Activated naive CD8-positive, alpha-beta T cell (primary cell): ENCODE measurements around the gene ABI2.
"Not testable (repeated sequence)": the region's sequence is repeated elsewhere in the genome, so short reads cannot be mapped to it uniquely, and the experiment has no call there.

Experiments used
- H3K27ac Mint-ChIP-seq: one replicate; pipeline ENCODE4 v1.8.0; 2021; ENCODE audit warnings: mixed read lengths
- H3K27me3 Mint-ChIP-seq: one replicate; pipeline ENCODE4 v1.8.0; 2021; ENCODE audit warnings: mixed read lengths
- H3K36me3 Mint-ChIP-seq: one replicate; pipeline ENCODE4 v1.8.0; 2021; ENCODE audit warnings: mixed read lengths
- H3K4me1 Mint-ChIP-seq: one replicate; pipeline ENCODE4 v1.8.0; 2021; ENCODE audit warnings: low read depth, mixed read lengths
- H3K4me3 Mint-ChIP-seq: one replicate; pipeline ENCODE4 v1.8.0; 2021; ENCODE audit warnings: mild to moderate bottlenecking, mixed read lengths
- H3K9me3 Mint-ChIP-seq: one replicate; pipeline ENCODE4 v1.8.0; 2021; ENCODE audit warnings: low read depth, mixed read lengths

Gene ABI2

DNA sequence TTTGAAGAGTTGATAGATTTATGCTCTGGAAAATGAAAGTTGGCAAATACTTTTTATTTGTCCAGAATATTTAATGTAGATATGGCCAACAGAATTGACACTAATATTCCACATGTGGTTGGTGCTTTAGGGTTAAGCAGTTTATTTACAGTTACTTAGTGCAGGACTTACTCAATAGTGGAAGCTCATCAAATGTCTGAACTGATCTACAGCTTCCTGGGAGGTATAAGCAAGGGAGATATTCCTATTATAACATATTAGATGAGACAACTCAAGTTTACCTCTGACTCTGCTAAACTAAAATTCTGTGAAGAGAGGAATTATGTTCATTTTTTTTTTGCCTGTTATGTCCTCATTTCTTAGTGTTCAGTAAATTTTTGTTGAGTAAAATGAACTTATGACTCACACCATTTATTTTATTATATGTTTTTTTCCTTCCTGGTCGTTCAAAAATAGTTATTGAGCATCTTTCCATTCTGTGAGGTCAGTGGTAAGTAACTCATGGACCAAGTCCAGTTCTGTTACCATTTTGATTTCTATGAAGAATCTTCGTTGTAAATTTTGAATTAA is 13.6 kb downstream of the ABI2 start:
- Mint-ChIP-seq H3K27me3 (no peaks in the 10 kb centered on the region), H3K36me3 (peaks cover 13% of the 10 kb centered on the region), H3K4me3 (no peak overlapping the region), H3K4me1 (peaks cover 9% of the 10 kb centered on the region), H3K27ac (no peak overlapping the region), H3K9me3 (no peaks in the 10 kb centered on the region)

DNA sequence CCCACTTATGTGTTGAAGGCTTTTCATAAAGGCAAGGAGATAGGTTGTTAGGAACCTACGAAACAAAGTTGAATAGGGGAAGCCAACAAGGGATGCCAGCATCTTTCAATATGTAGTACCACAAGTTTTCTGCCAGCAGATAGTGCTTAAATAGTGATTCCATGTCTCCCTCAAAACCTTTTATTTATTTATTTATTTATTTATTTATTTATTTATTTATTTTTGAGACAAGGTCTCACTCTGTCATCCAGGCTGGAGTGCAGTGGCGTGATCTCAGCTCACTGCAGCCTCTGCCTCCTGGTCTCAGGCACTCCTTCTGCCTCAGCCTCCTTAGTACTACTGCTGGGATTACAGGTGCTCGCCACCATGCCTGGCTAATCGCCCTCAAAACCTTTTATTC is 14.2 kb downstream of the ABI2 start:
- H3K4me3 Mint-ChIP-seq, H3K9me3 Mint-ChIP-seq, H3K4me1 Mint-ChIP-seq, H3K27me3 Mint-ChIP-seq, H3K27ac Mint-ChIP-seq: not testable (repeated sequence)
- peaks cover 11% of the 10 kb centered on the region for H3K36me3 Mint-ChIP-seq

DNA sequence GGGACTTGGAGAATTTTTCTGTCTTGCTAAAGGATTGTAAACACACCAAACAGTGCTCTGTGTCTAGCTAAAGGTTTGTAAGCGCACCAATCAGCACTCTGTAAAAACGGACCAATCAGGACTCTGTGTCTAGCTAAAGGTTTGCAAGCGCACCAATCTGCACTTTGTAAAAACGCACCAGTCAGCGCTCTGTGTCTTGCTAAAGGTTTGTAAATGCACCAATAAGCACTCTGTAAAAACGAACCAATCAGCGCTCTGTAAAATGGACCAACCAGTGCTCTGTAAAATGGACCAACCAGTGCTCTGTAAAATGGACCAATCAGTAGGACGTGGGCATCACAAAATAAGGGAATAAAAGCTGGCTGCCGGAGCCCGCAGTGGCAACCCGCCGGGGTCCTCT is 16.5 kb downstream of the ABI2 start:
- Mint-ChIP-seq H3K9me3 (no peaks in the 10 kb centered on the region), H3K4me1 (peaks cover 6% of the 10 kb centered on the region), H3K4me3 (no peak overlapping the region), H3K36me3 (peaks cover 11% of the 10 kb centered on the region), H3K27me3 (no peaks in the 10 kb centered on the region), H3K27ac (no peak overlapping the region)

DNA sequence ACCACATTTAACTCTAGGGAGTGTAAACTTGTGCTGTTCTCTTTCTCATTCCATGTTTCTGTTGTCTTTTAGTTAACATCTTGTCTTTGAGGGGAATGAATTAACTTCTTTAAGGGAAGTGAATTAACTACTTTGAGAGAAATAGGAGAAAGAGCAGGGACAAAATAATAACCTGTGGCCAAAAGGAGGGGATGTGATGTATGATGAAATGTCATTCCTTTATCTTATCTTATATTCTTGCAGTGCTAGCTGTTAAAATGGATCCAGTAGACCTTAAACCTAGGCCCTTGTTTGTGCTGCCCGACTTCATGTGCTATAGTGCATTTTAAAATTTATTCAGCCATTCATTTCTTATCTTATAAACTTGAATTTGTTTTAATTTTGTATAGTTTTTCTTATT is 18.4 kb downstream of the ABI2 start:
- H3K27ac Mint-ChIP-seq: no peak overlapping the region

DNA sequence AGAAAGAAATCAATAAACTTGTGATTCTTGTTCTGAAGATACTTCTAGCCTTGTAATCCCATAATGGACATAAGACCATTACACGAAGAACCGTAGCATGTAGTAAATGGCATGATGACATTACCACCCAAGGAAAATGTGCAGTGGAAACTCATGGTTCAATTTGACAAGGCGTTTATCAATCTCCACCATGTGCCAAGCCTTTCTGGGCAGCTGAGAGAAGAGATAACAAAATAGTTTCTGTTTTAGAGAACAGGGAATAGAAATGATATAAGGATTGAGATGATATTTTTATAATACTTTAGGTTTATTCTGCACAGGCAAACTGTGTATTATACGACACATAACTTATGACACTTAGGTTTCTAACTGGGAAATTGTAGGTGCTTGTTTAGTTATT is 19.2 kb downstream of the ABI2 start:
- Mint-ChIP-seq H3K9me3 (no peaks in the 10 kb centered on the region), H3K4me1 (peaks cover 6% of the 10 kb centered on the region), H3K4me3 (no peak overlapping the region), H3K36me3 (peaks cover 9% of the 10 kb centered on the region), H3K27me3 (no peaks in the 10 kb centered on the region), H3K27ac (no peak overlapping the region)

More for the DNA sequence above, 18.4 kb downstream of the ABI2 start:
- Mint-ChIP-seq H3K4me3 (no peak overlapping the region), H3K4me1 (peaks cover 6% of the 10 kb centered on the region), H3K36me3 (peaks cover 9% of the 10 kb centered on the region), H3K27me3 (no peaks in the 10 kb centered on the region), H3K9me3 (no peaks in the 10 kb centered on the region)

DNA sequence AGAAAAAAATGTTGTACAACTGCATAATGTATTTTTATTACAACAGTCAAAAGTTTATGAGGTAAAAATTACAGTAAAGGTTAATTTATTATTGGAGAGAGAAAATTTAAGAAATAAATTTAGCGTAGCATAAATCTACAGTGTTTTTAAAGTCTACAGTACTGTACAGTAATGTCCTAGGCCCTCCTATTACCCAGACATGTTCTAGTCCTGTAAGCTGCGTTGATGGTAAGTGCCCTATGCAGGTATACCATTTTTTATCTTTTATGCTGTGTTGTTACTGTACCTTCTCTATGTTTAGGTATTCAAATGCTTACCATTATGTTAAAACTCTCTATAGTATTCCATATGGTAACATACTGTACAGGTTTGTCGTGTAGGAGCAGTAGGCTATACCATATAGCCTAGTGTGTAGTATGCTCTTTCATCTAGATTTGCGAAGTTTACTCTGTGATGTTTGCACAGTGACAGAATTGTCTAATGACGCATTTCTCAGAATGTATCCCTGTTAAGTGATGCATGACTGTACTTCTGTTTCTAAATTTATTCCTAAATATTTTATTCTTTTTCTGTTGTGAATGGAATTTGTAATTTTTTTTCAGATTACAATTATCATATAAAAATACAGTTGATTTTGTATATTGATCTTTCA is 24.5 kb downstream of the ABI2 start:
- Mint-ChIP-seq H3K27ac (no peak overlapping the region), H3K36me3 (peaks cover 5% of the 10 kb centered on the region), H3K9me3 (no peaks in the 10 kb centered on the region)

DNA sequence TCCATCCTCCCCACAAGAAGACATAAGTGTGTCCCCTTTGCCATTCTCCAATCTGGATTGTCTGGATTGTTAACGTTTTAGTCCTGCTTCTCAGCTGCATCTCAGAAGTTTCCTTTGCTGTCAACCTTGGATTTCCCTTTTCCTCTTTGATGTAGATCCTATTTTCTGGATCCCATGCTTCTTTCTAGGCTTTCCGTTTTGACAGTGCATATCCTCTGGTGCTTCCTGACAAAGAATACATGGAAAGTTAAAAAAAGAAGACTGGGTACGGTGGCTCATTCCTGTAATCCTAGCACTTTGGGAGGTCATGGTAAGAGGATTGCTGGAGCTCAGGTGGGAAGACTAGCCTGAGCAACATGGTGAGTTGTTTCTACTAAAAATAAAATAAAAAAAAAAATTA is 26.8 kb downstream of the ABI2 start:
- H3K27ac Mint-ChIP-seq: no peak overlapping the region
- no peaks in the 10 kb centered on the region for H3K27me3 Mint-ChIP-seq
- no peaks in the 10 kb centered on the region for H3K9me3 Mint-ChIP-seq
- H3K4me1 Mint-ChIP-seq: peaks cover 3% of the 10 kb centered on the region
- peaks cover 11% of the 10 kb centered on the region for H3K36me3 Mint-ChIP-seq
- H3K4me3 Mint-ChIP-seq: no peak overlapping the region

More for the DNA sequence above, 24.5 kb downstream of the ABI2 start:
- Mint-ChIP-seq H3K4me1 (no peaks in the 10 kb centered on the region), H3K4me3 (no peak overlapping the region), H3K27me3 (no peaks in the 10 kb centered on the region)

DNA sequence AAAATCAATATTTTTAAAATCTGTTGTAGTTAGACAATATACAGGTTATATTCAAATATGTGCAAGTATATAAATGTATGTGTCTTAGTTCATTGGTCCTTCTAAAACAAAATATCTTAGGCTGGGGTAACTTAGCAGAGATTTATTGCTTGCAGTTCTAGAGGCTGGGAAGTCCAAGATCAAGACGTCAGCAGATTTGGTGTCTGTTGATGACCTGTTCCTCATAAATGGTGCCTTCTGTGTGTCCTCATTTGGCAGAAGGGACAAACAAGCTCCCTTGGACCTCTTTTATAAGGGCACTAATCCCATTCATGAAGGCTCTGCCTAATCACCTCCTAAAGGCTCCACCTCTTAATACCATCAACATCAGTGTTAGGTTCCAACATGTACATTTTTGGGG is 31.3 kb downstream of the ABI2 start:
- Mint-ChIP-seq H3K27me3 (no peaks in the 10 kb centered on the region), H3K27ac (no peak overlapping the region), H3K9me3 (no peaks in the 10 kb centered on the region), H3K4me1 (peaks cover 5% of the 10 kb centered on the region), H3K36me3 (peaks cover 7% of the 10 kb centered on the region), H3K4me3 (no peak overlapping the region)

DNA sequence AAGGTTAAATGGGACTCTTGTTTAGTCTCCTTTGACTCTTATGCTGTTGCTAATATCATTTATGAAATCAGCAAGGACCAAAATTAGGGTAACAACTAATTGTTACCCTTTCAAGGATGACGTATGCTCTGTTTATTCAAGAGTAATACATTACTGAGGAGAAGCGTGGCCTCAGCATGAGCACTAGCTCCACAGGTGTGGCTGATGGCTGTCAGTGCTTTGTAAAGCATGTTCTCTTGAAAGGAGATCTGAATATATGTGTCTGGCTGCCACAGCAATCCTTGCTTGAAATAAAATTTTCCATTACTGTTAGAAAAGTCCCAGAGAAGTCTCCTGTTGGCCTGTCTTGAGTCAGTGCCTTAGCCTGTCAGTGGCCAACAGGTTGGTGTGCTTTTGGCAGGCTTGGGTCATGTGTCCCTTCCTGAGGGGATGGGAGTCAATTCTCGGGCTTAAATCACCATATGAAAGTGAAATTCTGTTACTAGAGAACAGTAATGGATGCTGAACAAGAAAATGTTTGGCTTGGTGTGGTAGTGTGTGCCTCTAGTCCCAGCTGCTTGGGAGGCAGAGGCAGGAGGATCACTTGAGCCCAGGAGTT is 32.7 kb downstream of the ABI2 start:
- no peak overlapping the region for H3K27ac Mint-ChIP-seq
- H3K36me3 Mint-ChIP-seq: peaks cover 7% of the 10 kb centered on the region
- no peaks in the 10 kb centered on the region for H3K9me3 Mint-ChIP-seq
- H3K4me3 Mint-ChIP-seq: no peak overlapping the region
- H3K4me1 Mint-ChIP-seq: peaks cover 5% of the 10 kb centered on the region
- H3K27me3 Mint-ChIP-seq: no peaks in the 10 kb centered on the region

DNA sequence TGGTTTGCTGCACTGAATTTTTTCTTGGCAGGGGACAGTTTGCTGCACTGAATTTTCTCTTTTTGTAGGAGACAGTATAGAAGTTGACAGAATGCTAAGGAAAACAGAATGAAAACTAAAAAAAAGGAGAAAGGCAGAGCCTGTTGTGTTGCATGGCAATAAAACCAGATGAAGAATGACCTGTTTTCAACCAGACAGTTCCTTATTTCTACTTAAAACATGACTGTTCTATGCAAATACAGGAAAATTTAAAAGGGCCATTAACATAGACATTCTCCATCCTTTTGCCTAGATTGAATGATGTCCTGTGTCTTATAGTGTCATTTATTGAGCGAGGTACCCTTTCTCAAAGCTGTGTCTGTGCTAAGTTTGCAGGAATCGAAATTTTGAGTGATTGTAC is 33.3 kb downstream of the ABI2 start:
- Mint-ChIP-seq H3K27me3 (no peaks in the 10 kb centered on the region), H3K36me3 (peaks cover 10% of the 10 kb centered on the region), H3K9me3 (no peaks in the 10 kb centered on the region), H3K4me1 (peaks cover 5% of the 10 kb centered on the region), H3K27ac (no peak overlapping the region), H3K4me3 (no peak overlapping the region)

DNA sequence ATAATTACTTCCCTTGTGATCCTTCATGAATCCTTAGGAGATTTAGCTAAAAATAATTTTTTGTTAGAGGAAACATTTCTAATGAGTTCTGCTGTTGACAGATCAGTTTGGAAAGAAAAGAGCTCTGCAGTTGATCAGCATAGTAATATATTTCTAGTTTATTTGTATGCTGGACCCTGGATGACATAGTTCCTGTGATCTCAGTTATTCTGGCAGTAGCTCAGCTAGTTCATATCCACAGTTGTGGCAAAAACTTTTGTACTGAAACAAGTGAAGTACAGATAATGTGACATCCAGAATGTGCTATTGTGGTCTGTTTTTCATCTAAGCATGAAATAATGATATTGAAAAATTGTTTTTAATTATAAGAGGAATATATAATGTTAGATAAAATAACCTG is 33.7 kb downstream of the ABI2 start:
- Mint-ChIP-seq H3K9me3 (no peaks in the 10 kb centered on the region), H3K4me1 (peaks cover 5% of the 10 kb centered on the region), H3K36me3 (peaks cover 11% of the 10 kb centered on the region), H3K4me3 (no peak overlapping the region), H3K27me3 (no peaks in the 10 kb centered on the region), H3K27ac (no peak overlapping the region)

DNA sequence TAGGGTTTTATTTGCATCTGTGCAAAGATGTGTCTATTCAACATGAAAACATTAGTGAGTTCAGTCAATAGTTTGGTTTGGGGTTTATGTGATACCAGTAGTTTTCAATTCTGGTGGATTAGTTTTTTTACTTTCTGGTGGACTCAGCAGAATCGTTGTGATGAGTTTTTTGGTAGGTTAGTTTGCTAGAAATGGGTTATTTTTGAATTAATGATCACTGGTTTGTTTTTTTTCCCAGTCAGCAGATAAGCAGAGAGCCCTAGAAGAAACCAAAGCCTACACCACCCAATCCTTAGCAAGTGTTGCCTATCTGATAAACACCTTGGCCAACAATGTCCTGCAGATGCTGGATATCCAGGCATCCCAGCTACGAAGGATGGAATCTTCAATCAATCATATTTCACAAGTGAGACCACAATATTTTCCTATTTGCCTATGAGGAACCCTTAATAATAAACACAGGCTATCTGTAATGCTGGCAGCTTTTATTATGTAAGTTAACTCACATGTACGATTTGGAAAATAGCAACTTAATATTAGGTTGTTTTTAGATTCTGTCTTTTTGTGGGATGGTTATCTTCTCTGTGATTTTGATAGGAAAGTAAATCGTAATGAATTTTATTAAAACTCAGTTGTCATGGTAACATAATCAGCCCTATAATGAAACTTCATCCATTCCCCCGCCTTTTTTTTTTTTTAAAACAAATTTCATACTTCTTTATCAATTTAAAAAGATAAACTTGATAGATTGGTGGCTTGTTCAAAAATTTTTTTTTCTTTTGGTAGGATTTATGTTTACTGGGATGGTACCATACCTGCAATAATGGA is 38.7 kb downstream of the ABI2 start:
- peaks cover 6% of the 10 kb centered on the region for H3K36me3 Mint-ChIP-seq

DNA sequence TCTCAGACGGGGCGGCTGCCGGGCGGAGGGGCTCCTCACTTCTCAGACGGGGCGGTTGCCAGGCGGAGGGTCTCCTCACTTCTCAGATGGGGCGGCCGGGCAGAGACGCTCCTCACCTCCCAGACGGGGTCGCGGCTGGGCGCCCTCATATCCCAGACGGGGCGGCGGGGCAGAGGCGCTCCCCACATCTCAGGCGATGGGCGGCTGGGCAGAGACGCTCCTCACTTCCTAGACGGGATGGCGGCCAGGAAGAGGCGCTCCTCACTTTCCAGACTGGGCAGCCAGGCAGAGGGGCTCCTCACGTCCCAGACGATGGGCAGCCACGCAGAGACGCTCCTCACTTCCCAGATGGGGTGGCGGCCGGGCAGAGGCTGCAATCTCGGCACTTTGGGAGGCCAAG is 44.5 kb downstream of the ABI2 start:
- H3K27ac Mint-ChIP-seq, H3K9me3 Mint-ChIP-seq, H3K4me1 Mint-ChIP-seq, H3K36me3 Mint-ChIP-seq, H3K27me3 Mint-ChIP-seq, H3K4me3 Mint-ChIP-seq: not testable (repeated sequence)

More for the DNA sequence above, 38.7 kb downstream of the ABI2 start:
- H3K4me1 Mint-ChIP-seq: no peaks in the 10 kb centered on the region
- H3K27ac Mint-ChIP-seq: no peak overlapping the region
- H3K27me3 Mint-ChIP-seq: no peaks in the 10 kb centered on the region
- no peaks in the 10 kb centered on the region for H3K9me3 Mint-ChIP-seq
- no peak overlapping the region for H3K4me3 Mint-ChIP-seq

DNA sequence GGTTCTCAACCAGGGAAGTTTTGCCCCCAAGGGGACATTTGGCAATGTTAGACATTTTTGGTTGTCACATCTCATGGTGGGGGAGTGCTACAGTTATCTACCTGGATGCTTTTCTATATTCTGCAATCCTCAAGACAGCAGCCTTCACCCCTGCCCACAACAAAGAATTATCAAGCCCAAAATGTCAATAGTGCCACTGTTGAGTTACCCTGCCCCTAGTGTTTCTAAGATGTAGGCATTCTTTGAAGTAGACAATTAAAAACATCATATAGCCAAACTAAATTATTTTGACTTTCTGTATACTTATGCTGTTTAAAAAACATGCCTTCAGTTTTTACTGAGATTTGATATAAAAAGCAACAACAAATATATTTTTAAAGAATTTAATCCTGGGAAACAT is 48.0 kb downstream of the ABI2 start:
- Mint-ChIP-seq H3K9me3 (no peaks in the 10 kb centered on the region), H3K27me3 (no peaks in the 10 kb centered on the region), H3K4me1 (peaks cover 5% of the 10 kb centered on the region), H3K27ac (no peak overlapping the region), H3K36me3 (peaks cover 2% of the 10 kb centered on the region), H3K4me3 (no peak overlapping the region)

DNA sequence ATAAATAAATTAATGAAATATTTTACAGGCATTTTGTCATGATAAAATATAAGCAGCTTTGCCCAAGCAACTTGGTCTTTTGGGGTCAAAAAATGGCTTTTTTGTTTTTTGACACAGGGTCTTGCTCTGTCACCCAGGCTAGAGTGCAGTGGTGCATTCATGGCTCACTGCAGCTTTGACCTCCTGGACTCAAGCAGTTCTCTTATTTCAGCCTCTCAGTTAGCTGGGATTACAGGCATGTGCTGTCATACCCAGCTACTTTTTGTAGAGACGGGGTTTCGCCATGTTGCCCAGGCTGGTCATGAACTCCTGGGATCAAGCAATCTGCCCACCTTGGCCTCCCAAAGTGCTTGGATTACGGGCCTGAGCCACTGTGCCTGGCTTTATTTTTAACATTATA is 51.0 kb downstream of the ABI2 start:
- Mint-ChIP-seq H3K27me3 (no peaks in the 10 kb centered on the region), H3K27ac (no peak overlapping the region), H3K4me1 (peaks cover 5% of the 10 kb centered on the region), H3K4me3 (no peak overlapping the region), H3K9me3 (no peaks in the 10 kb centered on the region), H3K36me3 (peaks cover 10% of the 10 kb centered on the region)
